Left renal cortex interstitium (tissue), 4 donors: ENCODE data around the gene RPL22. TPM values are rescaled to one million over a fixed set of nuclear protein-coding genes. Genes with fewer than 3 reads are reported as not detected.

Source experiments
- DNase-seq, 4 donors: peaks; one replicate each; pipeline ENCODE4 v3.0.0-alpha.2; 2013; ENCODE audit warnings: low read depth in 4 of 4, low spot score in 2 of 4, missing footprints in 1 of 4
- polyA plus RNA-seq, 4 donors: library from polyadenylated mRNA; unstranded; fragments of 120-200 nt; gene quantifications; one replicate each; pipeline ENCODE4 v1.2.1, GENCODE V29; 2013; ENCODE audit not compliant: insufficient read length in 4 of 4

RPL22 gene
- polyA plus RNA-seq = 100 to 1,000 TPM; 502 to 677 (median 612) TPM

DNA sequence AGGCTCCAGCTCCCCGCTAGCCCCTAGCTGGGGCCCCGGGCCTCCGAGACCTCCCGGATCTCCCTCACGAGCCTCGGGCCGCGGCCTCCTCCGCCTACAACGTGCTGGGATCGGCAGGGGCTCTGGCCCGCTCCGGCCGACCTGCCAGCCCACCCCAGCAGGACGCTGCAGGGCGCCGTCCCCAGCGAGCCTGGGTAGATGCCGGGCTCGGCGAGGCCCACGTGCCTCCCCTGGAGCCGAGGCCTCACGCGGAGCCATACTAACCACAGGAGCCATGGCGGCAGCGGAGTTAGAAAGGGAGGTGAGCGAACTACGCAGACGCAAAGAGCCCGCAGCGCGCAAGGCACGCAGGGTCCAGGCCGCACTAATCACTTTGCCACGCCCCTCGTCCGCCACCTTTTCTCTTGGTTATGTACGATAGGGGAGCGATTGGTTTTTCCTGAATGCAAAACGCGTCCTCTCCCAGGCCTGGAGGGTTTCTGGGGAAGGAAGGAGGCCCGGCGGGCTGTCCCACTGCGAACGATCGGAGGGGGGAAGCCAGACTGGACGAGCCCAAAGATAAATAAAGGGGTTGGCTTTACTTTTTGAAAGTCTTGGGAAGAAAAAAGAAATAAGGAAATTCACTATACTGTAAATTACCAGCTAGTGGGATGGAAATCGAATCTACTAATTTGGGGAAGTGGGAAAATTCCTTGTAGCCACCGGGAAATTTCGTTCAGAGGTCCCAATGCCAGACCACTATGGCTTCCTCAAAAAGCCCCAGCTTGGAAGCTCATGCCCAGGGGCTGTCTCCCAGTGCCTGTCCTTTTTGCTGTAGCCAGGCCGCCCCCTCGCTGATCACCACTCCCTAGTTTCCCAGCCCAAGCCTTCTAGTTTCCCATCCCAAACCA is at the start of gene RPL22:
Gene RPL22, minus strand, starts transcription at position 298 of the 890 bp plus-strand sequence. Its CDS starts 22 bp downstream, at position 276.
- DNase-seq = peak; percentile 92 to 99 (median 96)

DNA sequence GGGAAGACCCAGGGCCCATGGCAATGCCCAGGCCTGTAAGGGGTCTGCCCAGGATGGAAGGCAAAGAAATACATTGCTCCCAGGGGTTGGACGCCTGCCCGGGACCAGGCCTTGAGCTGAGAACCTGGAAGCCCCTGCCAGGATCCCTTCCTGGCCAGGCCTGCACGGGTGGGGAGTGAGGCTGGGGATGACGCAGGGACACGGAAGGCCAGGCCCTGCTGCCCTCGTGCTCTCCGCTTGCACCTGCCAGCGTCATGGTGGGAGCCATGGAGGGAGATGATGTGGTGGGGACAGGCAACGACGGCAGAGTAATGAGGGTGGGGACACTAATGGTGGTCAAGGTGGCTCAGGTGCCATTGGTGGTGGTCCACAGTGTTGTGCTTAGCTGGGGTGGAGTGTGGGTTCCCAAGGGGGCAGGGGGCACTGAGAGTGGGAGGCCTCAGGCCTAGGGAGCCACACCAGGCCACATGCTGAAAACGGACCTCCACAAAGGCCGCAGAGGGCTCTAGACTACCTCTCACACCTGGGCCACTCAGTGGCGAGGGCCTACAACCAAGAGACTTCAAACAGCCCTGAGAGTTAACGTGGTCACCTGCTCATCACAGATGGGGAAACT is 48.9 kb upstream of the RPL22 start:
- DNase-seq = no peak

DNA sequence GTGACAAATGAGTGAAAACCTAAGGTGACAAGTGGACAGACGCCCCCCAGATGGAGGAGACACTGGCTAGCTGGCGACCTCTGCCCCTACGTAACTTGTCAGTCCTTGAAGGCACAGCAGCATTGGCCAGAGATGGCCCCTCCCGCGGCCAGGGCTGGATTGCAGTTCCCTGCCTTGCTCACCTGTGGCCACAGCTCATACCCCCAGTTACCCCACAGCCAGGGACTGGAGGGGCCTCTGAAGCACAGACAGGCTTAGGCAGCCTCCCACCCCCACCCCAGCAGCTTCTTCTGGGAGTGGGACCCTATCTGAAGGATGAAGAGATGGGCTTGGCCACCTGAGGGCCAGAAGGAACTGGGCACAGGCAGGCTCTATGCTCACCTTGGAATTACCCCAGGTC is 48.3 kb upstream of the RPL22 start:
- no peak for DNase-seq

DNA sequence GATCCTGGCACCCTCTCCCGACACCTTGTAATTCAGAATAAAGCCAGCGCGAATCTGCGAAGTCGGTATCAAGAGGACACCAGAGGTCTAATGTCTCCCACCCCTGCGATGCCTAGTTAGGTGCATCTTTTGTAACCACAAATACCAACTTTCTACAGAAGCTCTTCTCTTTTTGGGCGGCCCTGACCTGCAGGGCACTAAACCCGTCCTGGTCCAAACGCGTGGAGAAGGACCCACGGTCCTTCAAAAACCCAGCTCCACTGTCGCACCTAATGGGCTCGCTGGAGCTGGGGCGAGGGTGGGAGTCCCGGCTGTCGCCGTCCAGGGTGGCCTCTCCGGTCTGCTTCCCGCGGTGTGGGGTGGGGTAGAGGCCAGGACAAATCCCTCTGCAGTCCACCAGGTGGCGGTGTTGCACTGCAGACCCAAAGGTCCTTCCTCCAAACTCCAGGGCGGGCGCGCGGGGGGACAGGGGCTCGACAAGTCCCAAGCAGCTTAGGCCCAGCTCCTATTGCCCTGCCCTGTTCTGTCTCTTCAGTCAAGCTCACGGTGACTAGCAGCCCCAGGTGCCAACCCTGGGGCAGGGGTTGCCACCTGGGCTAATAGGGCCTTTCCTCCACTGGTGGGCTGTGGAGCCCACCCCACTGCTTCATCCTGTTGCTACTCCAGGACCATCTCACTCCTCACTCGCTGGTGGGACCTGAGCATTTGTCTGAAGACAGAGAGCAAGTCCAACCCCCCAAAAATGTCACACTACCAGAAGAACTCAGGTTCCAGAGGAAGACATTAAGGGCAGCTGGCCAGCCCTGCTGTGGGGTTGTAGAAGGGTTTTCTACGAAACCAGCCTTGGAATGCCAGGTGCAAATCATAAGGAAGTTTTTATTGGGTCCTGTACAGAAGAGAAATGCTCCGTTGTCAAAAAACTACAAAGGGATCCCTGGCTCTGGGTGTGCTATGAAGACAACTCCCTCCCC is 47.4 kb upstream of the RPL22 start:
- DNase-seq = no peak

DNA sequence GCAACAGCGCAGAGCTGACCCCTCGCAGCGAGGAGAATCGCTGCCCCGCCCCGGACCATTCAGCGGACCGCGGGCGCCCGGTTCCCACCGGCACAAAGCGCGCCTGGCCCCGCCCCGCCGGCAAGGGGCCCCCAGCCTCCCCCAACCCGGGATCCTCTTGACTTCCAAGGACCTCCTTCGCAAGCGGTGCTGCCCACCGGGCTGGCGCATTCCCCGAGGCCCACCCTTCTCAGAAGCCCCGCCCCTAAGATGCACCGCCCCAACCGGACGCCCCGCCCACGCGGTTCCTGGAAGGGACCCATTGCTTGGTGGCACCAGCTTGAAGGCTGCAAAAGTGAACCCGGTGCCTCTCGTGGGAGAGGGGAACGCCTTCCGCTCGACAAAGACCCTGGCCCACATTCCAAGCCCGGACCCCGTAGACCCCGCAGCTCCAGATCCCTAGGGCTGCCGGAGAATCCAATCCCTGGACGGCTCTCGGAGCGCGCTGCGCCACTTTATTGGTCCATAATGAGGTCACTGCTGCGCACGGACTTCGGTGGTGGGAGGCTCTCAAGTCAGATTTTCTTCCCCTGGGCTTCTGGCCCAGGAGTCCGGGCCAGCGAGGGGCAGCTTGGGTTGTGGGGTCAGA is 46.6 kb upstream of the RPL22 start:
- DNase-seq = no peak

DNA sequence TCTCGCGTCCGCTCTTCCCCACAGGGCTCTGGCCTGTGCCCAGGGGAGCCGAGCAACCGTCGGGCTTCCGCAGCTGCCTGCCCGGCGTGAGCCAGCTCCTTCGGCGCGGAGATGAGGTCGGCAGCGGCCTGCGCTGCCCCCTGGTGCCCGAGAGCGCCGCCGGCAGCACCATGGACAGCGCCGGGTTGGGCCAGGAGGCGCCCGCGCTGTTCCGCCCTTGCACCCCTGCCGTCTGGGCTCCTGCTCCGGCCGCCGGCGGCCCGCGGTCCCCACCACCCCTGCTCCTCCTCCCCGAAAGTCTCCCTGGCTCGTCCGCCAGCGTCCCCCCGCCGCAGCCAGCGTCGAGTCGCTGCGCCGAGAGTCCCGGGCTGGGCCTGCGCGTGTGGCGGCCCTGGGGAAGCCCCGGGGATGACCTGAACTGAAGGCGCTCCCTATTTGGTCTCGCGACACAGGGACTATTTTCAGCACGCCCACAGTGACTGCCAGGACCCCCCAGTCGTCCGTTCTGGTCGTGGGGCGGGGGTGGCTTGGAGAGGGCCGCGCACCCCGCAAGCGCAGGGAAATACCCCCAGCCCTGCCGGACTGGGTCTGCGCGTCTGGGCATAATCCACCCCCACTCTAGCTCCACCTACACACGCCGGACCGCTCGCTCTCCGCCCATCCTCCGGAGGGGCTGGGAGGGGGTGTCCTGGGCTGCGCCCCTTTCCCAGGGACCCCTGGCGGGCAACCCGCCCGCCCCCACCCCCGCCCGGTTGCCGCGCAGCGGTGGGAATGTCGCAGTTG is 45.9 kb upstream of the RPL22 start:
- DNase-seq = peak in 2 of 4 donors; percentile 63 to 76

DNA sequence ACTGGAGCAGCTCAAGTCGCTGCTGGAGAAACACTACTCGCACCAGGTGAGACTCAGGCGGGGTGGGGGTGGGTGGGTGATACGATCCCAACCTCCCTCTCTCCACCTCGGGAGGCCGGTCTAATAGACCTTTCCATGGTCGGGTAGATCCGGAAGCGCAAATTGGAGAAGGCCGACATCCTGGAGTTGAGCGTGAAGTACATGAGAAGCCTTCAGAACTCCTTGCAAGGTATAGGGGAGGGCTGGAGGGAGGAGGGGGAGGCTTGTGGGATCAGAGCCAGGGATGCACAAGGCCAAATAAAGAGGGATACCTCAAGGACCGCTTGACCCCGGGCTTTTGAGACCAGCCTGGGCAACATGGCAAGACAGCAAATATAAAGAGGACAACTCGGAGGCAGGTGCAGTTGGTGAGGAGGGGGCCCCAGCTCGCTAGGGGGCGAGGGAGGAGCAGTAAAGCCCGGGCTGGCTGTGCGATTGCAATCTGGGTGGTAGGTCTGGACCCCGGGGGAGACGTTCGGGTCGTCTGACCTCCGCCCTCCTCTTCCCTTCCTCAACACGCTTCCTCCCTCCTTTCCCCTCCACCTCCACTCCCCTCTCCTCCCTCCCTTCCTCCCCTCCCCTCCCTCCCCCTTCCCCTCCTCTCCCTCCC is 45.1 kb upstream of the RPL22 start:
- no peak for DNase-seq

DNA sequence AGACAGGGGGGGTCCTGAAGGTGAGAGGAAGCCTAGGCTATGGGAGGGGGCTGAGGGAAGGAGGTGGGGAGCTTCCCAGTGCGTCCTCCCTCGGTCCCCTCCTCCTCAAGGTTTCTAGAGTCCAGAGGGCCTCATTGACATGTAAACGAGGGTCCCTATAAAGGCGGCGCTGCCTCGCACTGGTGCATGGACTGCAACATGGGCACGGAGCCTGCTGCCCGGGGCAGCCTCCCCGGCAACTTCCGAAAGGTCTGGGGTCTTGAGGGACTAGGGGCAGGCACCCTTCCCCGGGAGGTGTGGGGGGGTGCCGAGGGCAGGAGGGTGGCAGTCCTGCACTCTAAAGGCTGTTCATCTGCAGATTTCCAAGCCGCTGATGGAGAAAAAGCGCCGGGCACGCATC is 44.6 kb upstream of the RPL22 start, which contains the start of gene HES3:
Gene HES3, plus strand, starts transcription at position 187 of the 400 bp plus-strand sequence. Its CDS starts 187 bp downstream, at position 374.
- no peak for DNase-seq

DNA sequence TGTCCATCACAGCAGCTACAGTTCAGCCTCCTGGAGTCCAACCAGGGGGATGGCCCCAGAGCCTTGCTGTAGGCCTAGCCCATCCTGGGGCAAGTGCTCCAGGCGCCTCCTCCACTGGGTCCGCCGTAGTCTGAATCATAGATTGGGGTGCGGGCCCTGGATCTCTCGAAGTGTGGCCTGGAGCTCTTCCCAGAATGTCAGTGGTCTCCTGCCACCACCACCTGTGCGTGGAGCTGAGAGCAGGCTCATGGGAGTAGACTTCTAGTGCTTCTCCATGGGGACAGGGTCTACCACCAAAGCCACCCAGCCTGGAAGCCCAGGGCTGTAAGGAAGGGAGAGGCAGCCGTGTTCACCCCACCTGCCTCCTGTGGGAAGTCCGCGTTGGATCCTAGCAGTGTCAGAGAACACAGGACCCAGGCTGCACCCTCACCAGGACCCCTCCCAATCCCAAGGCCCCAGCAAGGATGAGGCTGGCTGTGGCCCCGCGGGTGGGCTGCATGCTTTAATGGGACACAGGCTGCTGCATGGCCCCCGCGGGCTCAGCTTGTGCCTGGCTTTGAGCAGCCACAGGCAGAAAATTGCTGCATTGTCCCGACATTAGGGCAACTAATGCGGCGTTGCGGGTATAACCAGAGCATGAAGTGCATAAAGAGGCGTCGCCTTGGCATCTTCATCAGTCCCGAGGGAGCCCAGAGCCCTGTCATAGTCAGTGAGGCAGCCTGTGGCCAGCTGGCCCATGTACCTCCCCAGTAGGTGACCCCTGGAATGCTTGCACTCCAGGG is 43.8 kb upstream of the RPL22 start:
- no peak for DNase-seq

DNA sequence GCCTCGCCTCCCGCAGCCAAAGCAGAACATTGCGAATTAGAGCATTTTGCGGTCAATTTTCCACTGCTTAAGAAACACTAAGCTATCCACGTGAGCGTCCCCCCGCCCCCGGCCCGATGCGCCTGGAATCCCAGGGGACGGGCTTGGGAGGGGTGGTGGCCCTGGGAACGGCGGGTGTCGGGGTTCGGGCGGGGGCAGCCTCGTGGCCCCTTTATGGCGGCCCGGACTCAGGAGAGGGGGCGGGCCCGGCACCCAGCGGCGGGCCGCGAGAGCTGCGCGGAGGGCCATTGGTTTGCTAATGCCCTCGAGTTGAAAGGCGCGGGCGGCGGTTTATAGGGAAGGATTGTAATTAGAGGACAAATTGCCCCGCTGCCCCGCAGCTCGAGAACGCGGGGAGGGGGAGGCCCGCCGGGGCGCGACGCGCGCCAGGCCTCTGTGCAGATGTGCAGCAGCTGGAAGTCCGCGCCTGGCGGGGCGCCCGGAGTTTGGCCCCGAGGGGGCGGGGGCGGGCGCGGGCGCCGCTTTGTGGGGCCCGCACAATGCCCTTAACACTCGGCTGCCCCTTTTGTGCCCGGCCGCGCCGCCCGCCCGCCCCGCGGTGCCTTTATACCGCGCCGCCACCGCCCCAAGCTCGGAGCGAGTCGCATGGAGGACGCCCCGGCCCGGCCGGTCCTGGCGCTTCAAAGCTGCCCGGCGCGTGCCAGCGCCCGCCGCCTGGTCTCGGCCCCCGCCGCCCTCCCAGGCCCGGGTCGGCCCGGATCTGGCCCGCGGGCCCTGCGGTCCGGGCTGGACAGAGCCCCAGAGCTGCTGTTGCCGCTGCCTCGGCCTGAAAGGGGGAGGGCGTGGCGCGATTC is 42.7 kb upstream of the RPL22 start:
- no peak for DNase-seq

DNA sequence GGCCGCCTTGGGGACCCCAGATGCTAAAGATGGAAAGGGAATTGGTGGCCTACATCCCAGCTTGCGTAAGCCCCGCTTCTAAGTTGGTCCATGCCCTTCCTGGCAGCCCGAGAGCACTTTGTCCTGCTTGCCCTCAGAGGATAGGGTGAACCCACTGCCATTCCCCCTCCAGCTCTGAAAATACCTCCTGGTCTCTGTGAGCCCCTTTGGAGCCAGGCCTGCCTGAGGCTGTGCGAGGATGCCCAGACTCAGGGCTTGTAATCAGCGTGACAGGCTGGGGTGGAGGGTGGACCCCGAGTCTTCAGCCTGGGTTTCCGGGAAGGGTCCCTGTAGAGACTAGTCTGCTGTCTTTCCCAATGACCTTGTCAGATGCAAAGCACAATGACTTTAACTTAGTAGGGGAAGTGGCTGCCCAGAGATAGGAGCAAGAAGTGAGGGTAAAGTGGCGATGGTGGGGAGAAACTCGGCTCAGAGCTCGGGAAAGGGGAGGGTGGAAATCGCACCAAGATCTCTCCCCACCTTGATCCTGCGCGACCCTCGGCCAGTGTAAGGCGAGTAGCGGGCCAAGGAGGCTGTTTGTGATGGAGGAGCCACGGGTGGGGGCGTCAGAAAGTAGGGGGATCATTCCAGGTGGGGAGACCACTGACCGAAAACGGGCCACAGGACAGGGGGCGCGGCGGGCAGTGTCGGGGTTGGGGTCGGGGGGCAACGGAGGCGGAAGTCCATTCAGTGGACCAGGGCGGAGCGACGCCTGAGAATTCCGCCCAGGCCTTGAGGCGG is 41.9 kb upstream of the RPL22 start:
- DNase-seq = no peak

DNA sequence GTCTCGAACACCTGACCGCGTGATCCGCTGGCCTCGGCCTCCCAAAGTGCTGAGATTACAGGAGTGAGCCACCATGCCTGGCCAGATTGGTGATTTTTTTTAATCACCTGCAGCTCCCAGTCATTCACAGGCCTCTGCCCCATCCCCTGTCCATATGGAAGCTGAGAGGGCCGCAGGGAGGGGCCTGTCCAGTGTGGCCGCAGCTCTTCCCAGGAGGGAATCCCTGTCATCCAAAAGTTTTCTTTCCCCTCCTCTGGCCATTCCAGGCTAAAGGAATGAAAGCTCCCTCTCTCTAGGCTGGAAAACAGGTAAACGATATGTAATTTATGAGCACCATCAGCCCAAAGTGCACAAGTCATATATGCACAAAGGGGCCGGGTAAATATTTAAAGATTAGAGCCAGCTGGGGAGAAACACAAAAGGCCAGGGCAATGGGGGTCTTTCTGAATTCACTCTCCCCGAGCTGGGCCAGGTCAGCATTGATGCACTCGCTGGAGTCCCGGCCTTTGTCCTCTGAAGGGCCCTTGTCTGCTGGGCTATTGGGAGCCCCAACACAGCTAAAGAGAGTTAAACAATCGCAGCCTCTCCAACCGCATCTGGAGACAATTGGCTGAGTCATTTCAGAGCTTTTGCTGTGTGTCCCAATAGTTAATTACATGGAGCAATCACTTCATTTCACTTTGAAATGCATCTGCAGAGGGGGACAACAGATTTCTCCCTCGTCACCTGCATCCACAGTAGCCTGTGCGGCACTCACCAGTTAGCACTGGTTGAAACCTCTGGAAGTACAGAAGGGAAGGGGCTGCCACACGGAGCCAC is 40.8 kb upstream of the RPL22 start:
- no peak for DNase-seq

DNA sequence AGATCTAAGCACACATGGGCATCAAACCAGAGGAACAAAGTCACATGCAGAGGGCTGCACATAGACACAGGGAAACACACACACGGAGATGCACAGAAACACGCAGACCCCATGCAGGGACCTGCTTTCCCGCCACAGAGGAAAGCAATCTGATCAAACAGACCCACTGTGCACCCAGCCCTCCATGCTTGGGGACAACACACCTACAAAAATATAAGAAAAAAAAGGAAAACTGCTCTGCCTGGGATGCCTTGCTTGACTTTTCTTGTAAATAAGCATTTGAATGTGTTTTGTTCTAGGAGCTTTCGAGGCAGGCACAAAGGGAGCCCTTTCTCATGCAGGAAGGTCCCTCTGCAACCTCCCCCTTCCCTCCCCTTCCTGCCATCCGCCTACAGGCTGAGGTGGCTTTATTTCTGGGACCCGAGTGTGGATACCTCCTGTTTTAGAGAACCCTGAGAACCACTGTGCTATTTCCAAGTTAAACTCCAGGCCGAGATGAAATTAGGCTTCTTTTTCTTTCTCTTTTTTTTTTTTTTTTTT is 39.9 kb upstream of the RPL22 start:
- no peak for DNase-seq

DNA sequence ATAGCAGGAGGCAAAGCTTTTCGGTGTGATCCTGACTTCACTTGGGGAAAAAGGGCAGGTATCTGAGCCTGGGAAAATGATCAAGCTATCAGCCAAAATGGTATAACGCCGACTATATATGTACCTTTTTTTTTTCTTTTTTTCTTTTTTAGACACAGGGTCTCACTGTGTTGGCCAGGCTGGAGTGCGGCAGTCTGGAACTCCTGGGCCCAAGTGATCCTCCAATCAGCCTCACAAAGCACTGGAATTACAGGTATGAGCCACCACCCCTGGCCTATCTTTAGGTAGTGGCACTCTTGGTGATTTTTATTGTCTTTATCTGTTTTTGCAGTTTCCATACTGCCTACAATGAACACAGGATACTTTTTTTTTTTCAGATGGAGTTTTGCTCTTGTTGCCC is 37.7 kb upstream of the RPL22 start:
- DNase-seq = no peak

DNA sequence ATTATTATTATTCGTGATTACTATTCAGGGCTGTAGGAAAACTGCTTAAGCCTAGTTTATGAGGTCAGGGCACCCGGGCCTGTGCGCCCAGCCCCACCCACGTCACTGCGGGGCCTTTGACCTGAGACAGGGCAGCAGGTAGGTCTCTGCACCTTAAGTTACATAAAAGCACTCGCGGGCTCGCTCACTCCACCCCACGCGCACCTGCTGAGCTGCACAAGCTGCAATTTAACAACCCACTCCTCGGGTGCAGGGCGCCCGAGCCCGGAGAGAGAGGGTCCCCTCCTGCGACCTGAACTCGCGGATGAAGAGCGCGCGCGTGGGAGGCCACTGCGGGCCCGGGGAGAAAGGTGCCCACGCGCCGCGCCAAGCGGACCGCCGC is 35.9 kb upstream of the RPL22 start:
- no peak for DNase-seq
